ENCODE results near the gene MALAT1. TPM values are rescaled to one million over a fixed set of nuclear protein-coding genes. Genes with fewer than 3 reads are reported as not detected.
"Not testable (repeated sequence)": the region's sequence is repeated elsewhere in the genome, so short reads cannot be mapped to it uniquely, and the experiment has no call there.

Gene MALAT1
- total RNA-seq, 1 donor from 2014 or later = 5,323 TPM

GRCh38 chr11:65471447-65471891 lies 27.4 kb upstream of the MALAT1 start:
- Mint-ChIP-seq H3K4me3 (peak overlapping the region; percentile 76), H3K9me3 (no peaks in the 10 kb centered on the region), H3K27me3 (ENCODE audit: insufficient read depth) (no peaks in the 10 kb centered on the region), H3K4me1 (ENCODE audit: low read depth) (peaks cover 22% of the 10 kb centered on the region), H3K36me3 (ENCODE audit: low read depth) (peaks cover 3% of the 10 kb centered on the region), H3K27ac (peak overlapping the region; percentile 99)
- DNase-seq (ENCODE audit: low spot score) = no peak
- intact Hi-C loops (cut with micrococcal nuclease) = no loop called here

- Mint-ChIP-seq H3K27ac (peak overlapping the region; percentile 99), H3K4me1 (ENCODE audit: low read depth) (peaks cover 28% of the 10 kb centered on the region)
- not testable (repeated sequence) for H3K9me3 Mint-ChIP-seq; H3K36me3 Mint-ChIP-seq (ENCODE audit: low read depth); DNase-seq (ENCODE audit: low spot score); H3K4me3 Mint-ChIP-seq; H3K27me3 Mint-ChIP-seq (ENCODE audit: insufficient read depth)
- intact Hi-C loops (cut with micrococcal nuclease) = loop anchor here (1.0 to 2.0 kb wide), 6 partner anchors 25 to 90 kb away; partner anchors contain the start of genes FRMD8 and SLC25A45
These were observed 26.1 kb upstream of the MALAT1 start for GRCh38 chr11:65472588-65473277.

GRCh38 chr11:65473278-65473860 lies 25.5 kb upstream of the MALAT1 start:
- H3K4me3 Mint-ChIP-seq = no peak overlapping the region
- H3K4me1 Mint-ChIP-seq (ENCODE audit: low read depth) = peaks cover 28% of the 10 kb centered on the region
- H3K36me3 Mint-ChIP-seq (ENCODE audit: low read depth) = peaks cover 3% of the 10 kb centered on the region
- no peaks in the 10 kb centered on the region for H3K9me3 Mint-ChIP-seq
- no peak overlapping the region for H3K27ac Mint-ChIP-seq
- intact Hi-C loops (cut with micrococcal nuclease) = loop anchor here (2.0 kb wide), 1 partner anchor 37 kb away; no protein-coding TSS in a partner anchor
- no peak for DNase-seq (ENCODE audit: low spot score)
- H3K27me3 Mint-ChIP-seq (ENCODE audit: insufficient read depth) = no peaks in the 10 kb centered on the region

- Mint-ChIP-seq H3K4me1 (ENCODE audit: low read depth) (peaks cover 22% of the 10 kb centered on the region), H3K27me3 (ENCODE audit: insufficient read depth) (no peaks in the 10 kb centered on the region), H3K4me3 (no peak overlapping the region), H3K36me3 (ENCODE audit: low read depth) (peaks cover 3% of the 10 kb centered on the region), H3K27ac (no peak overlapping the region), H3K9me3 (no peaks in the 10 kb centered on the region)
- intact Hi-C loops (cut with micrococcal nuclease) = loop anchor here (5.0 kb wide), 1 partner anchor 598 kb away; the partner anchor contains the start of gene EHD1
- no peak for DNase-seq (ENCODE audit: low spot score)
These were observed 24.0 kb upstream of the MALAT1 start for GRCh38 chr11:65474864-65475263.

GRCh38 chr11:65476632-65477148 lies 22.2 kb upstream of the MALAT1 start:
- peaks cover 1% of the 10 kb centered on the region for H3K27me3 Mint-ChIP-seq (ENCODE audit: insufficient read depth)
- intact Hi-C loops (cut with micrococcal nuclease) = loop anchor here (1.0 to 5.0 kb wide), 5 partner anchors 11 to 599 kb away; partner anchors contain the start of gene EHD1
- DNase-seq (ENCODE audit: low spot score) = no peak
- H3K9me3 Mint-ChIP-seq = no peaks in the 10 kb centered on the region
- peaks cover 15% of the 10 kb centered on the region for H3K4me1 Mint-ChIP-seq (ENCODE audit: low read depth)
- H3K27ac Mint-ChIP-seq = peak overlapping the region; percentile 96
- peaks cover 3% of the 10 kb centered on the region for H3K36me3 Mint-ChIP-seq (ENCODE audit: low read depth)
- peak overlapping the region; percentile 99 for H3K4me3 Mint-ChIP-seq

- no peaks in the 10 kb centered on the region for H3K9me3 Mint-ChIP-seq
- intact Hi-C loops (cut with micrococcal nuclease) = loop anchor here (1.0 to 5.0 kb wide), 5 partner anchors 10 to 600 kb away; partner anchors contain the start of gene EHD1
- H3K27me3 Mint-ChIP-seq (ENCODE audit: insufficient read depth) = peaks cover 4% of the 10 kb centered on the region
- H3K36me3 Mint-ChIP-seq (ENCODE audit: low read depth) = peaks cover 3% of the 10 kb centered on the region
- peak overlapping the region; percentile 100 for H3K27ac Mint-ChIP-seq
- peaks cover 9% of the 10 kb centered on the region for H3K4me1 Mint-ChIP-seq (ENCODE audit: low read depth)
- DNase-seq (ENCODE audit: low spot score) = peak; percentile 89
- peak overlapping the region; percentile 99 for H3K4me3 Mint-ChIP-seq
These were observed 21.5 kb upstream of the MALAT1 start for GRCh38 chr11:65477149-65477965.

GRCh38 chr11:65478388-65479183 lies 20.3 kb upstream of the MALAT1 start:
- H3K36me3 Mint-ChIP-seq (ENCODE audit: low read depth) = peaks cover 3% of the 10 kb centered on the region
- H3K4me1 Mint-ChIP-seq (ENCODE audit: low read depth) = peaks cover 9% of the 10 kb centered on the region
- no peaks in the 10 kb centered on the region for H3K9me3 Mint-ChIP-seq
- H3K27ac Mint-ChIP-seq = peak overlapping the region; percentile 23
- peaks cover 6% of the 10 kb centered on the region for H3K27me3 Mint-ChIP-seq (ENCODE audit: insufficient read depth)
- intact Hi-C loops (cut with micrococcal nuclease) = loop anchor here (5.0 kb wide), 1 partner anchor 601 kb away; the partner anchor contains the start of gene EHD1
- peak overlapping the region; percentile 63 for H3K4me3 Mint-ChIP-seq
- DNase-seq (ENCODE audit: low spot score) = no peak

GRCh38 chr11:65479184-65480145 lies 19.4 kb upstream of the MALAT1 start:
- intact Hi-C loops (cut with micrococcal nuclease) = loop anchor here (5.0 kb wide), 1 partner anchor 602 kb away; the partner anchor contains the start of gene EHD1
- DNase-seq (ENCODE audit: low spot score) = no peak
- no peaks in the 10 kb centered on the region for H3K9me3 Mint-ChIP-seq
- H3K27ac Mint-ChIP-seq = peak overlapping the region; percentile 29
- peaks cover 6% of the 10 kb centered on the region for H3K27me3 Mint-ChIP-seq (ENCODE audit: insufficient read depth)
- H3K4me1 Mint-ChIP-seq (ENCODE audit: low read depth) = peaks cover 9% of the 10 kb centered on the region
- H3K4me3 Mint-ChIP-seq = no peak overlapping the region
- peaks cover 3% of the 10 kb centered on the region for H3K36me3 Mint-ChIP-seq (ENCODE audit: low read depth)

GRCh38 chr11:65482306-65482850 lies 16.5 kb upstream of the MALAT1 start:
- intact Hi-C loops (cut with micrococcal nuclease) = no loop called here
- no peak for DNase-seq (ENCODE audit: low spot score)
- H3K27me3 Mint-ChIP-seq (ENCODE audit: insufficient read depth) = peaks cover 6% of the 10 kb centered on the region
- no peak overlapping the region for H3K4me3 Mint-ChIP-seq
- no peak overlapping the region for H3K27ac Mint-ChIP-seq
- H3K36me3 Mint-ChIP-seq (ENCODE audit: low read depth) = no peaks in the 10 kb centered on the region
- no peaks in the 10 kb centered on the region for H3K9me3 Mint-ChIP-seq
- H3K4me1 Mint-ChIP-seq (ENCODE audit: low read depth) = peaks cover 5% of the 10 kb centered on the region

GRCh38 chr11:65485920-65486219 lies 13.0 kb upstream of the MALAT1 start:
- intact Hi-C loops (cut with micrococcal nuclease) = no loop called here
- H3K4me1 Mint-ChIP-seq (ENCODE audit: low read depth) = peaks cover 30% of the 10 kb centered on the region
- H3K36me3 Mint-ChIP-seq (ENCODE audit: low read depth) = no peaks in the 10 kb centered on the region
- H3K9me3 Mint-ChIP-seq = no peaks in the 10 kb centered on the region
- H3K4me3 Mint-ChIP-seq = no peak overlapping the region
- no peak overlapping the region for H3K27ac Mint-ChIP-seq
- peaks cover 6% of the 10 kb centered on the region for H3K27me3 Mint-ChIP-seq (ENCODE audit: insufficient read depth)
- DNase-seq (ENCODE audit: low spot score) = no peak
